Liver (tissue), 9 donors: ENCODE measurements around the gene ANKRD6. TPM values are rescaled to one million over a fixed set of nuclear protein-coding genes. Genes with fewer than 3 reads are reported as not detected.

Experiments used
- DNase-seq: peaks from one replicate; pipeline ENCODE4 v3.0.0-alpha.2; 2017; ENCODE audit warnings: low spot score
- H3K27ac ChIP-seq, 2 donors: one replicate each; pipeline ENCODE4 v1.7.0; 2013; ENCODE audit warnings: inconsistent platforms in 2 of 2, low read length in 2 of 2, control low read depth in 1 of 2, low read depth in 1 of 2, mild to moderate bottlenecking in 1 of 2
- H3K27me3 ChIP-seq, 4 donors: one replicate each; pipeline versions ENCODE4 v1.6.1 to v1.7.0; 2013; ENCODE audit warnings: low read length in 3 of 4, inconsistent platforms in 1 of 4, mild to moderate bottlenecking in 1 of 4, moderate library complexity in 1 of 4; ENCODE audit not compliant: control insufficient read depth in 4 of 4, insufficient read depth in 4 of 4
- H3K36me3 ChIP-seq, 4 donors: one replicate each; pipeline versions ENCODE4 v1.6.1 to v1.7.0; 2013; ENCODE audit warnings: low read length in 3 of 4, mild to moderate bottlenecking in 3 of 4, low read depth in 1 of 4, moderate library complexity in 1 of 4; ENCODE audit not compliant: control insufficient read depth in 4 of 4, insufficient read depth in 3 of 4
- H3K4me1 ChIP-seq, 4 donors: one replicate each; pipeline versions ENCODE4 v1.6.1 to v1.7.0; 2013; ENCODE audit warnings: low read length in 3 of 4, mild to moderate bottlenecking in 3 of 4, moderate library complexity in 1 of 4; ENCODE audit not compliant: control insufficient read depth in 4 of 4, insufficient read depth in 4 of 4
- H3K4me3 ChIP-seq, 3 donors: one replicate each; pipeline versions ENCODE4 v1.6.1 to v1.7.0; 2013; ENCODE audit warnings: low read length in 3 of 3, control low read depth in 1 of 3, low read depth in 1 of 3, mild to moderate bottlenecking in 1 of 3
- H3K9ac ChIP-seq, 2 donors: one replicate each; pipeline ENCODE4 v1.7.0; 2013; ENCODE audit warnings: low read length in 2 of 2, mild to moderate bottlenecking in 2 of 2, moderate library complexity in 2 of 2, control low read depth in 1 of 2, low read depth in 1 of 2
- H3K9me3 ChIP-seq, 4 donors: one replicate each; pipeline versions ENCODE4 v1.6.1 to v1.7.0; 2013; ENCODE audit warnings: low read length in 3 of 4; ENCODE audit not compliant: control insufficient read depth in 4 of 4
- EGR1 ChIP-seq, 2 donors: IDR thresholded peaks; 2 replicates each; pipeline ENCODE4 v1.6.1; 2016 to 2018; ENCODE audit warnings: antibody characterized with exemption in 2 of 2, low read depth in 2 of 2
- FOXA1 ChIP-seq: IDR thresholded peaks from 2 replicates; pipeline ENCODE4 v1.6.1; 2016; ENCODE audit warnings: antibody characterized with exemption
- FOXA2 ChIP-seq: IDR thresholded peaks from 2 replicates; pipeline ENCODE4 v1.6.1; 2016; ENCODE audit warnings: antibody characterized with exemption
- GABPA ChIP-seq, 2 donors: IDR thresholded peaks in 1 of 2; conservative IDR thresholded peaks in 1 of 2; 2 replicates each; pipeline ENCODE4 v1.6.1; 2016; ENCODE audit warnings: antibody characterized with exemption in 2 of 2, mild to moderate bottlenecking in 1 of 2, moderate library complexity in 1 of 2
- HNF4A ChIP-seq, 2 donors: conservative IDR thresholded peaks; 2 replicates each; pipeline ENCODE4 v1.6.1; 2016; ENCODE audit warnings: antibody characterized with exemption in 2 of 2, mild to moderate bottlenecking in 2 of 2
- JUND ChIP-seq, 2 donors: IDR thresholded peaks; 2 replicates each; pipeline ENCODE4 v1.6.1; 2016; ENCODE audit warnings: antibody characterized with exemption in 2 of 2
- RAD21 ChIP-seq, 2 donors: IDR thresholded peaks; 2 replicates each; pipeline ENCODE4 v1.6.1; 2016; ENCODE audit warnings: antibody characterized with exemption in 2 of 2, mild to moderate bottlenecking in 2 of 2
- RXRA ChIP-seq, 2 donors: IDR thresholded peaks; 2 replicates each; pipeline ENCODE4 v1.6.1; 2017 to 2018; ENCODE audit warnings: antibody characterized with exemption in 2 of 2, mild to moderate bottlenecking in 1 of 2
- SP1 ChIP-seq: IDR thresholded peaks from 2 replicates; pipeline ENCODE4 v1.6.1; 2018; ENCODE audit warnings: antibody characterized with exemption, mild to moderate bottlenecking
- TAF1 ChIP-seq: conservative IDR thresholded peaks from 2 replicates; pipeline ENCODE4 v1.6.1; 2016; ENCODE audit warnings: antibody characterized with exemption, mild to moderate bottlenecking
- ZBTB33 ChIP-seq: IDR thresholded peaks from 2 replicates; pipeline ENCODE4 v1.6.1; 2016; ENCODE audit warnings: antibody characterized with exemption
- WGBS: extraction: QIAGEN DNeasy Blood & Tissue Kit; methylation state at CpG from one replicate; pipeline ENCODE4 v1.1.7; 2013; 5-methylcytosine and 5-hydroxymethylcytosine counted together
- polyA plus RNA-seq, 2 donors: library from polyadenylated mRNA; stranded (reverse) in 1 of 2; unstranded in 1 of 2; fragments of 200-250 nt in 1 of 2; fragments of >200 nt in 1 of 2; fragmentation: Nextera tagmentation in 1 of 2; extraction: Ambion mirVana in 1 of 2; gene quantifications; one replicate each; pipeline versions ENCODE4 v1.2.1 to v1.2.3, GENCODE V29; 2013 to 2015
- total RNA-seq, 2 donors: library from RNA; depleted of rRNA; stranded (reverse); fragments of >200 nt; gene quantifications; one replicate each; pipeline ENCODE4 v1.2.3, GENCODE V29; 2014
- TF ChIP-seq, protein P1 (sequence below): IDR thresholded peaks from 2 replicates; pipeline ENCODE4 v1.6.1; 2016; ENCODE audit warnings: antibody characterized with exemption, mild to moderate bottlenecking
- TF ChIP-seq, protein P2 (sequence below): IDR thresholded peaks from 2 replicates; pipeline ENCODE4 v1.6.1; 2016; ENCODE audit warnings: antibody characterized with exemption
- TF ChIP-seq, protein P3 (sequence below): IDR thresholded peaks from 2 replicates; pipeline ENCODE4 v1.6.1; 2016; ENCODE audit warnings: antibody characterized with exemption
- donor health status: healthy.
- donor health status: healthy.
- donor health status: healthy.
- donor health status: healthy.
- donor health status: healthy.

The ANKRD6 gene
- total and polyA plus RNA-seq, 4 donors: 2.9 to 9.2 (median 3.8) TPM

DNA sequence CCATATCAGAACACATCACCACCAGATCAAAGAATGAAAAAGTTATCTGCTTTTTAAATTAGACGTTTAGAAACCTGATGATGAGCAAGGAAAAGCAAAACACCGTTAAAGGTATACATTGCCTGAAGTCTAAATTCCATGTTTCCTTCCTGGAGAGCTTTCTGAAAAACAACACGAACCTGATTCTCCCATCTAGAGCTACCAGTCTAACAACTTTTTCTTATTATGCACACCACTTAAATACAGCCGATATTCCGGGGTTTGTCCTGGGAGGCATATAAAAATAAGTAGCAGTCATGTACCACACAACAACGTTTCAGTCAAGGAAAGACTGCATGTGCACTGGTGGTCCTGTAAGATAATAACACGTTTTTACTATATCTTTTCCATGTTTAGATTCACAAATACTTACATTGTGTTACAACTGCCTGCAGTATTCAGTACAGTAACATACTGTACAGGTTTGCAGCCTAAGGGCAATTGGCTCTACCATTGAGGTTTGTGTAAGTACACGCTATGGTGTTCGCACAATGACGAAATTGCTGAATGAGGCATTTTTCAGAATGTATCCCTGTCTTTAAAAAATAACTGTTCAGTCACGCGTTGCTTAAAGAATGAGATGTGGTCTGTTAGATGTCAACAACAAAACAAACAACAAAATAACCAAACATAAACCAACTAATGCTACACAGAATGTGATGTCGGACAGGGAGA, 224.7 kb downstream of the ANKRD6 start:
- 91% methylated on average over 13 of the region's 13 CpGs for WGBS

GRCh38 chr6:89660981-89661380, 228.0 kb downstream of the ANKRD6 start:
- no peak overlapping the region for H3K27ac ChIP-seq
- no peak overlapping the region for H3K9ac ChIP-seq
- no peaks in the 10 kb centered on the region for H3K4me1 ChIP-seq
- H3K4me3 ChIP-seq: no peak overlapping the region
- H3K36me3 ChIP-seq: peaks cover 15 to 76% (median 71%) of the 10 kb centered on the region in 4 donors
- no peak for DNase-seq
- TF ChIP-seq JUND (IDR thresholded peaks at IDR 0.05) (no peak), RAD21 (IDR thresholded peaks at IDR 0.05) (no peak)
- H3K27me3 ChIP-seq: no peaks in the 10 kb centered on the region
- WGBS: 93% methylated on average over 4 of the region's 4 CpGs
- no peaks in the 10 kb centered on the region for H3K9me3 ChIP-seq

More for the DNA sequence above, 224.7 kb downstream of the ANKRD6 start:
- DNase-seq: no peak
- TF ChIP-seq ZBTB33 (no peak), RXRA (IDR thresholded peaks at IDR 0.05) (no peak), JUND (IDR thresholded peaks at IDR 0.05) (no peak), HNF4A (conservative IDR thresholded peaks at IDR 0.05) (no peak), EGR1 (IDR thresholded peaks at IDR 0.05; ENCODE audit: low read depth in 2 of 2) (no peak), FOXA2 (no peak)
- TF ChIP-seq, protein P1, sequence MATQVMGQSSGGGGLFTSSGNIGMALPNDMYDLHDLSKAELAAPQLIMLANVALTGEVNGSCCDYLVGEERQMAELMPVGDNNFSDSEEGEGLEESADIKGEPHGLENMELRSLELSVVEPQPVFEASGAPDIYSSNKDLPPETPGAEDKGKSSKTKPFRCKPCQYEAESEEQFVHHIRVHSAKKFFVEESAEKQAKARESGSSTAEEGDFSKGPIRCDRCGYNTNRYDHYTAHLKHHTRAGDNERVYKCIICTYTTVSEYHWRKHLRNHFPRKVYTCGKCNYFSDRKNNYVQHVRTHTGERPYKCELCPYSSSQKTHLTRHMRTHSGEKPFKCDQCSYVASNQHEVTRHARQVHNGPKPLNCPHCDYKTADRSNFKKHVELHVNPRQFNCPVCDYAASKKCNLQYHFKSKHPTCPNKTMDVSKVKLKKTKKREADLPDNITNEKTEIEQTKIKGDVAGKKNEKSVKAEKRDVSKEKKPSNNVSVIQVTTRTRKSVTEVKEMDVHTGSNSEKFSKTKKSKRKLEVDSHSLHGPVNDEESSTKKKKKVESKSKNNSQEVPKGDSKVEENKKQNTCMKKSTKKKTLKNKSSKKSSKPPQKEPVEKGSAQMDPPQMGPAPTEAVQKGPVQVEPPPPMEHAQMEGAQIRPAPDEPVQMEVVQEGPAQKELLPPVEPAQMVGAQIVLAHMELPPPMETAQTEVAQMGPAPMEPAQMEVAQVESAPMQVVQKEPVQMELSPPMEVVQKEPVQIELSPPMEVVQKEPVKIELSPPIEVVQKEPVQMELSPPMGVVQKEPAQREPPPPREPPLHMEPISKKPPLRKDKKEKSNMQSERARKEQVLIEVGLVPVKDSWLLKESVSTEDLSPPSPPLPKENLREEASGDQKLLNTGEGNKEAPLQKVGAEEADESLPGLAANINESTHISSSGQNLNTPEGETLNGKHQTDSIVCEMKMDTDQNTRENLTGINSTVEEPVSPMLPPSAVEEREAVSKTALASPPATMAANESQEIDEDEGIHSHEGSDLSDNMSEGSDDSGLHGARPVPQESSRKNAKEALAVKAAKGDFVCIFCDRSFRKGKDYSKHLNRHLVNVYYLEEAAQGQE: no peak
- TF ChIP-seq, protein P2, sequence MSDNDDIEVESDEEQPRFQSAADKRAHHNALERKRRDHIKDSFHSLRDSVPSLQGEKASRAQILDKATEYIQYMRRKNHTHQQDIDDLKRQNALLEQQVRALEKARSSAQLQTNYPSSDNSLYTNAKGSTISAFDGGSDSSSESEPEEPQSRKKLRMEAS: no peak
- H3K4me1 ChIP-seq: no peaks in the 10 kb centered on the region
- peaks cover 7 to 82% (median 77%) of the 10 kb centered on the region in 4 donors for H3K36me3 ChIP-seq
- H3K4me3 ChIP-seq: no peak overlapping the region
- H3K27ac ChIP-seq: no peak overlapping the region
- H3K27me3 ChIP-seq: no peaks in the 10 kb centered on the region
- no peaks in the 10 kb centered on the region for H3K9me3 ChIP-seq
- H3K9ac ChIP-seq: no peak overlapping the region

GRCh38 chr6:89661559-89661958, 228.6 kb downstream of the ANKRD6 start:
- H3K4me3 ChIP-seq: no peak overlapping the region
- WGBS: 97% methylated on average over 1 of the region's 1 CpG

More at GRCh38 chr6:89661559-89661958, 228.6 kb downstream of the ANKRD6 start:
- Histone ChIP-seq H3K9me3 (no peaks in the 10 kb centered on the region), H3K27me3 (no peaks in the 10 kb centered on the region), H3K9ac (no peak overlapping the region), H3K36me3 (peaks cover 15 to 76% (median 69%) of the 10 kb centered on the region in 4 donors), H3K27ac (no peak overlapping the region), H3K4me1 (no peaks in the 10 kb centered on the region)
- DNase-seq: no peak
- TF ChIP-seq, protein P1: no peak
- TF ChIP-seq JUND (IDR thresholded peaks at IDR 0.05) (no peak), TAF1 (no peak), GABPA (IDR thresholded peaks at IDR 0.05 in 1 of 2, conservative IDR thresholded peaks at IDR 0.05 in 1 of 2) (no peak), ZBTB33 (no peak), EGR1 (IDR thresholded peaks at IDR 0.05; ENCODE audit: low read depth in 2 of 2) (no peak), HNF4A (conservative IDR thresholded peaks at IDR 0.05) (no peak), RXRA (IDR thresholded peaks at IDR 0.05) (no peak), SP1 (no peak), FOXA1 (no peak)
- TF ChIP-seq, protein P3, sequence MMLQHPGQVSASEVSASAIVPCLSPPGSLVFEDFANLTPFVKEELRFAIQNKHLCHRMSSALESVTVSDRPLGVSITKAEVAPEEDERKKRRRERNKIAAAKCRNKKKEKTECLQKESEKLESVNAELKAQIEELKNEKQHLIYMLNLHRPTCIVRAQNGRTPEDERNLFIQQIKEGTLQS: no peak
